HTERT RPE-1 (cell line): ENCODE measurements around the gene APOL6.
"Not testable (repeated sequence)": the region's sequence is repeated elsewhere in the genome, so short reads cannot be mapped to it uniquely, and the experiment has no call there.

Experiments
- in situ Hi-C: fragments of 300-500 bp; cut with MboI; formaldehyde crosslinking; loops from 4 replicates; pipeline ENCODE4 v1.14.3; 2020; ENCODE audit warnings: low sequenced_read_pairs

APOL6 gene

GRCh38 chr22:35634943-35635540 is 13.2 kb upstream of the APOL6 start:
- in situ Hi-C loops = no loop called here

GRCh38 chr22:35637254-35637653 is 11.0 kb upstream of the APOL6 start:
- in situ Hi-C loops = no loop called here

GRCh38 chr22:35638001-35638400 is 10.2 kb upstream of the APOL6 start:
- in situ Hi-C loops = no loop called here

- in situ Hi-C loops = no loop called here
Measured at GRCh38 chr22:35638410-35638809, 9.8 kb upstream of the APOL6 start.

- in situ Hi-C loops = no loop called here
Measured at GRCh38 chr22:35641494-35642120, 6.6 kb upstream of the APOL6 start.

GRCh38 chr22:35642305-35642741 is 5.9 kb upstream of the APOL6 start:
- in situ Hi-C loops = no loop called here

GRCh38 chr22:35643991-35644390 is 4.3 kb upstream of the APOL6 start:
- in situ Hi-C loops = no loop called here

- in situ Hi-C loops = no loop called here
Measured at GRCh38 chr22:35645646-35646045, 2.6 kb upstream of the APOL6 start.

GRCh38 chr22:35649026-35649553 is 844 bp downstream of the APOL6 start:
- in situ Hi-C loops = no loop called here

GRCh38 chr22:35649636-35650250 is 1.5 kb downstream of the APOL6 start:
- in situ Hi-C loops = no loop called here

- in situ Hi-C loops = no loop called here
Measured at GRCh38 chr22:35651085-35651484, 2.8 kb downstream of the APOL6 start.

GRCh38 chr22:35653824-35654223 is 5.6 kb downstream of the APOL6 start:
- in situ Hi-C loops = no loop called here

GRCh38 chr22:35656284-35656752 is 8.1 kb downstream of the APOL6 start:
- in situ Hi-C loops = no loop called here

- in situ Hi-C loops = no loop called here
Measured at GRCh38 chr22:35657571-35658312, 9.5 kb downstream of the APOL6 start.

- in situ Hi-C loops = no loop called here
Measured at GRCh38 chr22:35660291-35661127, 12.3 kb downstream of the APOL6 start.

GRCh38 chr22:35661464-35661863 is 13.2 kb downstream of the APOL6 start:
- in situ Hi-C loops = no loop called here

- in situ Hi-C loops = no loop called here
Measured at GRCh38 chr22:35662914-35663313, 14.7 kb downstream of the APOL6 start.

GRCh38 chr22:35663371-35663770 is 15.1 kb downstream of the APOL6 start:
- in situ Hi-C loops = no loop called here

GRCh38 chr22:35664955-35665587 is 16.8 kb downstream of the APOL6 start:
- in situ Hi-C loops = no loop called here

- in situ Hi-C loops = not testable (repeated sequence)
Measured at GRCh38 chr22:35666699-35667098, 18.5 kb downstream of the APOL6 start.
